HFFc6 (cell line): Measurements from ENCODE around the gene RPS6KA2. TPM values are rescaled to one million over a fixed set of nuclear protein-coding genes. Genes with fewer than 3 reads are reported as not detected.

Experiments
- DNase-seq: peaks from one replicate; pipeline ENCODE4 v3.0.0-alpha.2; 2018
- H3K27ac Mint-ChIP-seq: 2 replicates; pipeline ENCODE4 v1.8.0; 2020; ENCODE audit warnings: mild to moderate bottlenecking, mixed read lengths
- H3K27me3 Mint-ChIP-seq: 2 replicates; pipeline ENCODE4 v1.8.0; 2021; ENCODE audit warnings: mild to moderate bottlenecking, moderate library complexity, mixed read lengths; ENCODE audit not compliant: insufficient read depth
- H3K36me3 Mint-ChIP-seq: 2 replicates; pipeline ENCODE4 v1.8.0; 2021; ENCODE audit warnings: low read depth, mixed read lengths
- H3K4me1 Mint-ChIP-seq: 2 replicates; pipeline ENCODE4 v1.8.0; 2020; ENCODE audit warnings: low read depth, mixed read lengths
- H3K4me3 Mint-ChIP-seq: 2 replicates; pipeline ENCODE4 v1.8.0; 2020; ENCODE audit warnings: mild to moderate bottlenecking, moderate library complexity, mixed read lengths
- H3K9me3 Mint-ChIP-seq: 2 replicates; pipeline ENCODE4 v1.8.0; 2020; ENCODE audit warnings: mild to moderate bottlenecking, mixed read lengths
- total RNA-seq, 6 experiments: library from RNA; stranded (reverse); fragmentation: NEBNext Ultra II Directional; extraction: Animal tissue kit (Norgen Biotek cat#: 25700); gene quantifications; 2 replicates in 1 of 6; 3 replicates in 5 of 6; pipeline ENCODE4 v1.2.3, GENCODE V29; 2021
- TF ChIP-seq, protein P1 (sequence below): fragments of 200-600 bp; sonication (generic); IDR thresholded peaks from 2 replicates; pipeline ENCODE4 v1.5.0; 2021; ENCODE audit warnings: antibody characterized with exemption, mild to moderate bottlenecking

The RPS6KA2 gene
- total RNA-seq, 6 experiments from 2014 or later = 10.1 to 13.9 (median 11.9) TPM

- Mint-ChIP-seq H3K9me3 (no peaks in the 10 kb centered on the region), H3K27me3 (peaks cover 12% of the 10 kb centered on the region), H3K27ac (no peak overlapping the region), H3K36me3 (no peaks in the 10 kb centered on the region), H3K4me3 (no peak overlapping the region), H3K4me1 (no peaks in the 10 kb centered on the region)
- no peak for DNase-seq
- TF ChIP-seq, protein P1, sequence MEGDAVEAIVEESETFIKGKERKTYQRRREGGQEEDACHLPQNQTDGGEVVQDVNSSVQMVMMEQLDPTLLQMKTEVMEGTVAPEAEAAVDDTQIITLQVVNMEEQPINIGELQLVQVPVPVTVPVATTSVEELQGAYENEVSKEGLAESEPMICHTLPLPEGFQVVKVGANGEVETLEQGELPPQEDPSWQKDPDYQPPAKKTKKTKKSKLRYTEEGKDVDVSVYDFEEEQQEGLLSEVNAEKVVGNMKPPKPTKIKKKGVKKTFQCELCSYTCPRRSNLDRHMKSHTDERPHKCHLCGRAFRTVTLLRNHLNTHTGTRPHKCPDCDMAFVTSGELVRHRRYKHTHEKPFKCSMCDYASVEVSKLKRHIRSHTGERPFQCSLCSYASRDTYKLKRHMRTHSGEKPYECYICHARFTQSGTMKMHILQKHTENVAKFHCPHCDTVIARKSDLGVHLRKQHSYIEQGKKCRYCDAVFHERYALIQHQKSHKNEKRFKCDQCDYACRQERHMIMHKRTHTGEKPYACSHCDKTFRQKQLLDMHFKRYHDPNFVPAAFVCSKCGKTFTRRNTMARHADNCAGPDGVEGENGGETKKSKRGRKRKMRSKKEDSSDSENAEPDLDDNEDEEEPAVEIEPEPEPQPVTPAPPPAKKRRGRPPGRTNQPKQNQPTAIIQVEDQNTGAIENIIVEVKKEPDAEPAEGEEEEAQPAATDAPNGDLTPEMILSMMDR = no peak
These were observed 17.0 kb upstream of the RPS6KA2 start for GRCh38 chr6:166643891-166644590.

GRCh38 chr6:166642646-166643045 lies 15.6 kb upstream of the RPS6KA2 start:
- peaks cover 12% of the 10 kb centered on the region for H3K27me3 Mint-ChIP-seq
- H3K27ac Mint-ChIP-seq = no peak overlapping the region
- DNase-seq = no peak
- TF ChIP-seq, protein P1 = no peak
- no peak overlapping the region for H3K4me3 Mint-ChIP-seq
- H3K9me3 Mint-ChIP-seq = no peaks in the 10 kb centered on the region
- H3K36me3 Mint-ChIP-seq = no peaks in the 10 kb centered on the region
- no peaks in the 10 kb centered on the region for H3K4me1 Mint-ChIP-seq

DNA sequence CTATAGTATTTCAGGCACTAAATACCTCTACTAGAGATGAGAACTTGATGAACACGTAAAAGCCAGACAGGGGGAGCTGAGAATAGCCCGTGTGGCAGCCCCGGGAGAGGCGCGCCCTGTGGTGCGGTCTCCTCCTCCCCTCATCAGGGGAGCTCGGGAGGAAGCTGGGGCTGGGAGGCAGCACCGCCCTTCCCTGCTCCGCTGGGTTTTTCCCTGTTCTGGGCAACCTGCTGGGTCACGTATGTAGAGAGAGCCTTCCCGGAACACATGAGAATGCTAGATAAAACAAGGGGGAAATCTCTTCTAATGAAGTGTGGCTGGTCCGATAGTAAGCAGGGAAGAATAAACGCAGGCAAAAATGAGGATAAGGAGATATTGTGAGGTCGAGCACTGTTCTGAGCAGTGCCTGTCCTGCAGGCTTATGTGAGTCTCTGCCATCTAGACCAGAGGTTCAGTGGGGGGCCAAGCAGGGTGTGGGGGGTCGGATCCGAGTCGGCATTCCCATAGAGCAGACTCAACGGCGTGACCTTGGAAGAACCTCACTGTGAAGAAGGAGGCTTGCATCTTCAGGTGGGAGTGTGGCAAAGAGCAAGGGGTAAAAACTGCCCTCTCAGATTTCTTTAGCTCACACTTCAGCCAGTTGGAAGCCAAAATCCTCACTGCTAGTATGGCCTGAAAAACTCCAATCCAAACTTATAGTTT lies 13.4 kb upstream of the RPS6KA2 start:
- H3K9me3 Mint-ChIP-seq = no peaks in the 10 kb centered on the region
- H3K27me3 Mint-ChIP-seq = peaks cover 17% of the 10 kb centered on the region
- no peaks in the 10 kb centered on the region for H3K36me3 Mint-ChIP-seq
- TF ChIP-seq, protein P1 = no peak
- H3K4me3 Mint-ChIP-seq = no peak overlapping the region
- no peak for DNase-seq
- H3K4me1 Mint-ChIP-seq = peaks cover 6% of the 10 kb centered on the region
- no peak overlapping the region for H3K27ac Mint-ChIP-seq

DNA sequence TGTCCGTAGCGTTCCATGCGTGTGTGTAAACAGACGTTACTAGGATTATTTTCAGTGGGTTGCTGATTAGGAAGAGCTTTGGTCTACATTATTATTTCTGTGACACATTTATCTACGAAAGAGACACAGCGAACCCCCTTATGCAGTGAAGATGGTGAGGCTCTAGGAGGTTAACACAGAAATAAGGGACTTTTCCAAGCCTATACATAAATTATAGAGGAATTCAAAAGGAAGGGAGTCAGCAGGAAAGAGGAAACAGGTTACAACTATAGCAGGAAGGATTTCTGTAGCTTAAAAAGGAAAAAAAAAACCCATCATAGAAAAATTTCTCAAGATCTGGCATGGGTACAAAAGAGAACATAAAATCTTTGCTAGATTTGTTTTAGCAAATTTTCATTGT lies 12.9 kb upstream of the RPS6KA2 start:
- Mint-ChIP-seq H3K27me3 (peaks cover 19% of the 10 kb centered on the region), H3K4me3 (no peak overlapping the region), H3K36me3 (no peaks in the 10 kb centered on the region), H3K9me3 (no peaks in the 10 kb centered on the region), H3K4me1 (peaks cover 6% of the 10 kb centered on the region), H3K27ac (no peak overlapping the region)
- DNase-seq = no peak
- TF ChIP-seq, protein P1 = no peak

GRCh38 chr6:166638573-166638964 lies 11.5 kb upstream of the RPS6KA2 start:
- H3K27ac Mint-ChIP-seq = no peak overlapping the region
- 0 out of 2 replicates have a peak, but pooled peaks cover 4% of the 10 kb centered on the region for H3K36me3 Mint-ChIP-seq
- H3K9me3 Mint-ChIP-seq = no peaks in the 10 kb centered on the region
- H3K4me1 Mint-ChIP-seq = peaks cover 11% of the 10 kb centered on the region
- TF ChIP-seq, protein P1 = no peak
- no peak overlapping the region for H3K4me3 Mint-ChIP-seq
- H3K27me3 Mint-ChIP-seq = peaks cover 15% of the 10 kb centered on the region
- DNase-seq = no peak
